Activated naive CD8-positive, alpha-beta T cell treated with anti-CD3 and anti-CD28 coated beads, Interleukin-2, amount 50 U/mL, for 24 hours (primary cell): ENCODE data around the gene ACVR1.
"Not testable (repeated sequence)": the region's sequence is repeated elsewhere in the genome, so short reads cannot be mapped to it uniquely, and the experiment has no call there.

Experiments
- ATAC-seq: fragments of 150-1000 bp; cut with Tn5 transposase; one replicate; pipeline ENCODE4 v1.10.0; 2021
- DNase-seq: peaks from one replicate; pipeline ENCODE4 v3.0.0; 2021
- H3K27ac Mint-ChIP-seq: one replicate; pipeline ENCODE4 v1.8.0; 2021; ENCODE audit warnings: mild to moderate bottlenecking, mixed read lengths
- H3K27me3 Mint-ChIP-seq: one replicate; pipeline ENCODE4 v1.8.0; 2021; ENCODE audit warnings: mixed read lengths
- H3K36me3 Mint-ChIP-seq: one replicate; pipeline ENCODE4 v1.8.0; 2021; ENCODE audit warnings: low read depth, mixed read lengths
- H3K4me1 Mint-ChIP-seq: one replicate; pipeline ENCODE4 v1.8.0; 2021; ENCODE audit warnings: mixed read lengths
- H3K4me3 Mint-ChIP-seq: one replicate; pipeline ENCODE4 v1.8.0; 2021; ENCODE audit warnings: mild to moderate bottlenecking, moderate library complexity, mixed read lengths
- H3K9me3 Mint-ChIP-seq: one replicate; pipeline ENCODE4 v1.8.0; 2021; ENCODE audit warnings: mixed read lengths

Gene ACVR1

DNA sequence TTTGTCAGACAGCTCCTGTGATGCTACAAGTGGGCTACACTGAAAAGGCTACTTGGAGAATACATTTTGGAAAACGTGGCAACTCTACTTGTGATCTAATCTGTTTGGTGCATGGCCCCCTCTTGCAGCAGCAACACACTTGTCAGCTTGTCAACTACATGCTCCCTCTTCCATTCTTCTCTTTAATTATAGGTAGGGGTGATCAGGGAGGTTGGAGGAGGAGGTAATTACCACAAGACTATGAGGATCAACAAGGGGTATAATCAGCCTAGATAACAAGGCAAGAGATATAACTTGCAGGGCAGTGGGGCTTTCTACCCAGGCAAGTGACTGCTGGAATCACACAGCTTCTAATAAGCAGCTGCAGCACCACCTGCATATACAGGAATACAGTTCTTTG lies 104.9 kb downstream of the ACVR1 start:
- DNase-seq (no peak), ATAC-seq (no peak)
- Mint-ChIP-seq H3K9me3 (no peaks in the 10 kb centered on the region), H3K27ac (no peak overlapping the region), H3K27me3 (no peaks in the 10 kb centered on the region), H3K4me1 (no peaks in the 10 kb centered on the region), H3K36me3 (peaks cover 13% of the 10 kb centered on the region), H3K4me3 (no peak overlapping the region)

- H3K4me1 Mint-ChIP-seq = no peaks in the 10 kb centered on the region
- no peaks in the 10 kb centered on the region for H3K27me3 Mint-ChIP-seq
- H3K36me3 Mint-ChIP-seq = peaks cover 22% of the 10 kb centered on the region
- H3K9me3 Mint-ChIP-seq = no peaks in the 10 kb centered on the region
- DNase-seq (no peak), ATAC-seq (no peak)
- H3K4me3 Mint-ChIP-seq = no peak overlapping the region
- no peak overlapping the region for H3K27ac Mint-ChIP-seq
Measured at GRCh38 chr2:157769856-157770255, 106.3 kb downstream of the ACVR1 start.

- Mint-ChIP-seq H3K4me3 (no peak overlapping the region), H3K36me3 (peaks cover 35% of the 10 kb centered on the region)
- DNase-seq = no peak
Measured at GRCh38 chr2:157764386-157764785, 111.7 kb downstream of the ACVR1 start.

GRCh38 chr2:157761520-157761919 lies 114.6 kb downstream of the ACVR1 start:
- H3K36me3 Mint-ChIP-seq = peaks cover 51% of the 10 kb centered on the region
- H3K27ac Mint-ChIP-seq = no peak overlapping the region
- no peaks in the 10 kb centered on the region for H3K4me1 Mint-ChIP-seq
- ATAC-seq = no peak
- H3K27me3 Mint-ChIP-seq = no peaks in the 10 kb centered on the region
- H3K4me3 Mint-ChIP-seq = no peak overlapping the region
- no peak for DNase-seq
- H3K9me3 Mint-ChIP-seq = peaks cover 9% of the 10 kb centered on the region

More at GRCh38 chr2:157764386-157764785, 111.7 kb downstream of the ACVR1 start:
- no peak for ATAC-seq
- Mint-ChIP-seq H3K27me3 (no peaks in the 10 kb centered on the region), H3K4me1 (no peaks in the 10 kb centered on the region), H3K9me3 (no peaks in the 10 kb centered on the region), H3K27ac (no peak overlapping the region)

DNA sequence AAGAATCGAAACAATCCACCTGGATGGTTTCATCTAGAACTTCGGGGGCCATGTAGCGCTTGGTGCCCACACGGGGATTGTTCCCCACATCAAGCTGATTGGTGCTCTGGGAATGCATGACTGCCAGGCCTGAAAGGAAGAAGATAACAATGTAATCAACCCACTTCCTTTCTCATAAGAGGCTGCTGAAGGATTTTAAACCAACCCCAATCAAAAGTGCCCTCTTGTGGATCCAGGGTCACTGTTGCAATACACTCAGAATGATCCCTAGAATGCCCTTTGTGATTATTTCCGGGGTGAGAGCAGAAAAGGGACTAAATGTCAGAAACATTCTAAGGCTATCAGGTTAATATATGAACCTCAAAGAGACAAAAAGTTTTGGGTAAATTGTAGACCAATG lies 115.2 kb downstream of the ACVR1 start:
- Mint-ChIP-seq H3K36me3 (peaks cover 56% of the 10 kb centered on the region), H3K9me3 (peaks cover 15% of the 10 kb centered on the region)

GRCh38 chr2:157759855-157760254 lies 116.3 kb downstream of the ACVR1 start:
- Mint-ChIP-seq H3K27ac (no peak overlapping the region), H3K4me1 (no peaks in the 10 kb centered on the region), H3K9me3 (peaks cover 16% of the 10 kb centered on the region), H3K36me3 (peaks cover 58% of the 10 kb centered on the region), H3K27me3 (no peaks in the 10 kb centered on the region), H3K4me3 (no peak overlapping the region)
- ATAC-seq = no peak
- no peak for DNase-seq

More for the DNA sequence above, 115.2 kb downstream of the ACVR1 start:
- no peak for DNase-seq
- no peak overlapping the region for H3K27ac Mint-ChIP-seq
- no peak overlapping the region for H3K4me3 Mint-ChIP-seq
- H3K27me3 Mint-ChIP-seq = no peaks in the 10 kb centered on the region
- ATAC-seq = no peak
- H3K4me1 Mint-ChIP-seq = no peaks in the 10 kb centered on the region

DNA sequence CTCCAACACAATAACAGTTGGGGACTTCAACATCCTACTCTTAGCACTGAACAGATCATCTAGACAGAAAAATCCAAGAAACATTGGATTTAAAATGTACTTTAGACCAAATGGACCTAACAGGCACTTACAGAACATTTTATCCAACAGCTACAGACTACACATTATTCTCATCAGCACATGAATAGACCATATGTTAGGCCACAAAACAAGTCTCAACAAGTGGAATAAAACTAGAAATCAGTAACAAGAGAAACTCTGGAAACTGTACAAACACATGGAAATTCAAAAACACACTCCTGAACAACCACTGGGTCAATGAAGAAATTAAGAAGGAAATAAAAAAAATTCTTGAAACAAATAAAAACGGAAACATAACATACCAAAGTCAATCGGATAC lies 117.5 kb downstream of the ACVR1 start:
- no peaks in the 10 kb centered on the region for H3K4me1 Mint-ChIP-seq
- no peak overlapping the region for H3K4me3 Mint-ChIP-seq
- no peak for ATAC-seq
- no peak for DNase-seq
- H3K9me3 Mint-ChIP-seq = peaks cover 16% of the 10 kb centered on the region
- peaks cover 62% of the 10 kb centered on the region for H3K36me3 Mint-ChIP-seq
- H3K27ac Mint-ChIP-seq = no peak overlapping the region
- H3K27me3 Mint-ChIP-seq = no peaks in the 10 kb centered on the region

GRCh38 chr2:157757500-157757899 lies 118.6 kb downstream of the ACVR1 start:
- DNase-seq (no peak), ATAC-seq (no peak)
- Mint-ChIP-seq H3K4me1 (no peaks in the 10 kb centered on the region), H3K36me3 (peaks cover 64% of the 10 kb centered on the region), H3K27me3 (no peaks in the 10 kb centered on the region), H3K9me3 (peaks cover 16% of the 10 kb centered on the region), H3K27ac (no peak overlapping the region), H3K4me3 (no peak overlapping the region)

GRCh38 chr2:157756447-157756846 lies 119.7 kb downstream of the ACVR1 start:
- Mint-ChIP-seq H3K36me3 (peaks cover 58% of the 10 kb centered on the region), H3K9me3 (peaks cover 16% of the 10 kb centered on the region)
- not testable (repeated sequence) for H3K27me3 Mint-ChIP-seq, ATAC-seq, H3K4me1 Mint-ChIP-seq, H3K27ac Mint-ChIP-seq, H3K4me3 Mint-ChIP-seq, DNase-seq

DNA sequence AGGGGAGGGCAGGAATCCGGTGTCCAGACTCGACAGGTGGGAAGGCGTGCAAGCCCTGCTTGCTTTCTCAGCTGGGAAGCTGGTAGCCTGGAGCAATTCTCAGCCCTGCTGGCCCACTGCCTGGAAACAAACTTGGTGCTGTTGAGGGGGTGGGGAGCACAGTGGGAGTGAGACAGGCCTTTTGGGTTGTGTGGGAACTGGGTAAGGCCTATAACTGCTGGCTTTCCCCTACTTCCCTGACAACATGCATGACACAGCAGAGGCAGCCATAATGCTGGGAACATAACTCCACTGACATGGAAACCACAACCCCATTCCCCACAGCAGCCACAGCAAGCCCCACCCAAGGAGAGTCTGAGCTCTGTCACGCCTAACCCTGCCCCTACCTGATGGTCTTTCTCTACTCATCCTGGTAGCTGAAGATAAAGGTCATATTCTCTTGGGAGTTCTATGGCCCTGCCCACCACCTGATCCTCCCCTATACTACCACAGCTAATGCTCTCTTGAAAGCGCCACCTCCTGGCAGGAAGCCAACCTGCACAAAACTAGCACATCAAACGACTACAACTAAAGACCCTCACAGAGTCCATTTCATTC lies 124.6 kb downstream of the ACVR1 start:
- H3K4me3 Mint-ChIP-seq = no peak overlapping the region
- H3K27ac Mint-ChIP-seq = no peak overlapping the region
- H3K27me3 Mint-ChIP-seq = no peaks in the 10 kb centered on the region
- H3K36me3 Mint-ChIP-seq = peaks cover 36% of the 10 kb centered on the region
- H3K9me3 Mint-ChIP-seq = peaks cover 7% of the 10 kb centered on the region
- H3K4me1 Mint-ChIP-seq = peaks cover 11% of the 10 kb centered on the region
- DNase-seq = peak; percentile 48
- peak; percentile 79 for ATAC-seq

DNA sequence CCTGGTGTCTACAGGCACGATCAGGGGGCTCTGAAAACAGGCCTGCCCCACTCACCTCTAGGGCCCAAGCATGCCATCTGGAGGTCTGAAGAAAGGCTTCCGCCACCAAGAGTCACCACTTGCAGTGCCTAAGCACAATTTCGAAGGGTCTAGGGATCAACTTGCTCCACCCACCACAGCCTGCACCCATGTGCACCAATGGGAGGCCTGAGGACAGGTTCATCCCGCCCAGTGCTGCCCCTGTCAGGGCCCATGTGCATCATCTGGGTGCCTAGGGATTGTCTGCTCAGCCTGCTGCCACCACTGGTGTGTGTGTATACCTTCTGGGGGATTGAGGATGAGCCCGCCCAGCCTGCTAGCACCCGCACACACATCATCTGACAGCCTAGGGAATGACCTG lies 126.4 kb downstream of the ACVR1 start:
- Mint-ChIP-seq H3K4me1 (peaks cover 11% of the 10 kb centered on the region), H3K27me3 (no peaks in the 10 kb centered on the region), H3K27ac (no peak overlapping the region), H3K4me3 (no peak overlapping the region), H3K9me3 (no peaks in the 10 kb centered on the region), H3K36me3 (peaks cover 23% of the 10 kb centered on the region)
- DNase-seq (no peak), ATAC-seq (no peak)

DNA sequence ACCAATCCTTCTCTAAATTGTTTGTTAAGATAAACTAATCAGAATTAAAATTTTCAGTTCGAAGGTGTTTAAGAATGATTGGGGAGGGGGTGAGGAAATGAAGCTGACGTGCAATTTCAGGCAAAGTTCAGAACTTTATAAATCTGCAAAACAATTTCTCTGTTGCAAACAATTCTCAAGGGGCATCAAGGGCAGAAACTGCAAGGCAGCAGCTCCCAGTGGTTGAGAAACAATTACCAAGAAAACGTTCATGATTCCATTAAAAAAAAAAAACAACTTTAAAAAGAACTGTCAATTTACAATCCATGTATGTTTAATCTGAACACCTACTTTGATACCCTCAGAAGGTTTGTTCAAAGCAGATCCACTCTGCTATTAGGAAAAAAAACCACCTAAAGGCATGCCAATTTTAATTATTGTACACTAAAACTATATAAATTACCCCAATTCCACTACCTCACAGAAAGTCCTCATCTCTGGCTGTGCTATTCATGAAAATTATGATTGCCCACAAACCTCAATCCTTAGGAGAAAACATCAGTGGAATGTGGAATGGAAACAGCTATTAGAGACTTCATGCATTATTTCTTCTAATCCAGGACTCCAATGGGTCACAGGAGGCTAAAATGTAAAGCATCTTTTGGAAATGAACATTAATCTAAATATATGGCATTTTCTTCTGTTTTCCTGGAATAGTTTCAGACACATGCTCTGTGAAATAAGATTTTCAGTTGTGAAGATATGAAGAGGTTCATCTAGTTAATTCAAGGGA lies 127.6 kb downstream of the ACVR1 start:
- H3K36me3 Mint-ChIP-seq = peaks cover 16% of the 10 kb centered on the region
- DNase-seq = no peak

DNA sequence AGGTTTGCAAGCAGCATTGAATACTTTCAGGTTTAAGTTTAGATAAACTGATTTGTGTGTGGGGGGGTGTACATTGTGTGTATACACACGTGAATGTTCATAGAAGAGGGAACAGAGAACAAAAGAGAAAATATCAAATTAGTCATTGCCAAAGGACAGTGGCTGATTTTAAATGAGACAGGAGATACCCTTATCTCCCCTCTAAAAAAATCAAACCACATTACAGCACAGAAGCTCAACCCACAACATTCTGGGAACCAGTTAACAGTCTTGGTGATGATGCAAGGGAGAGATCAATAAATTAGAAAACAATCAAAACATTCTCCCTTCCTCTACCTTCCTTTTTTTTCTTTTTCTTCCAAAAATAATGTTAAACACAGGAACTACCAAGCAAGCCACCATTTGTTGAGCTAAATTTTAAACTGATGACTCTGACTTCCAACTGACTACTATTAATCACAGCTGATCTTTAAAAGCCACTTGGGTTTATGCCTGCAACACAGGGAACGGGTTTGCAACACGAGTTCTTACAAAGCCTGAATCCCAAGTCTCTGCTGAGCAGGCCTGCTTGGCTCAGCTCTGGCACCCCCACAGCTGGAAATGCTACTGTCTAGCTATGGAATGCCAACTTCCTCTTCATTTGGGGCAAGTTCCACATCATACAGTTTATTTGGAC lies 128.3 kb downstream of the ACVR1 start:
- Mint-ChIP-seq H3K4me1 (peaks cover 22% of the 10 kb centered on the region), H3K27ac (peak overlapping the region; percentile 52), H3K36me3 (peaks cover 17% of the 10 kb centered on the region), H3K9me3 (no peaks in the 10 kb centered on the region), H3K27me3 (no peaks in the 10 kb centered on the region), H3K4me3 (no peak overlapping the region)
- DNase-seq = no peak
- peak; percentile 22 for ATAC-seq

More for the DNA sequence above, 127.6 kb downstream of the ACVR1 start:
- no peak overlapping the region for H3K4me3 Mint-ChIP-seq
- no peak overlapping the region for H3K27ac Mint-ChIP-seq
- H3K9me3 Mint-ChIP-seq = no peaks in the 10 kb centered on the region
- H3K27me3 Mint-ChIP-seq = no peaks in the 10 kb centered on the region
- H3K4me1 Mint-ChIP-seq = peaks cover 14% of the 10 kb centered on the region
- no peak for ATAC-seq

GRCh38 chr2:157747280-157747679 lies 128.8 kb downstream of the ACVR1 start:
- ATAC-seq (no peak), DNase-seq (no peak)
- Mint-ChIP-seq H3K36me3 (peaks cover 19% of the 10 kb centered on the region), H3K4me1 (peaks cover 27% of the 10 kb centered on the region), H3K4me3 (no peak overlapping the region), H3K27ac (peak overlapping the region; percentile 52), H3K9me3 (no peaks in the 10 kb centered on the region), H3K27me3 (no peaks in the 10 kb centered on the region)
